Measurements from ENCODE around the gene USP16.

GRCh38 chr21:28975397-28975796 lies 49.1 kb upstream of the USP16 start:
- no peak for TF ChIP-seq CTCF (IDR thresholded peaks at IDR 0.05)
- no peak for TF ChIP-seq POLR2A (IDR thresholded peaks at IDR 0.05)

All from adrenal gland (tissue), 5 donors.